HG02884 (cell line): ENCODE measurements around the gene PITPNB.

Experiments
- ATAC-seq: cut with Tn5 transposase; IDR thresholded peaks from one replicate; pipeline ENCODE4 v1.9.1; 2021; ENCODE audit warnings: mild to moderate bottlenecking, moderate library complexity; ENCODE audit not compliant: unreplicated experiment

PITPNB gene

DNA sequence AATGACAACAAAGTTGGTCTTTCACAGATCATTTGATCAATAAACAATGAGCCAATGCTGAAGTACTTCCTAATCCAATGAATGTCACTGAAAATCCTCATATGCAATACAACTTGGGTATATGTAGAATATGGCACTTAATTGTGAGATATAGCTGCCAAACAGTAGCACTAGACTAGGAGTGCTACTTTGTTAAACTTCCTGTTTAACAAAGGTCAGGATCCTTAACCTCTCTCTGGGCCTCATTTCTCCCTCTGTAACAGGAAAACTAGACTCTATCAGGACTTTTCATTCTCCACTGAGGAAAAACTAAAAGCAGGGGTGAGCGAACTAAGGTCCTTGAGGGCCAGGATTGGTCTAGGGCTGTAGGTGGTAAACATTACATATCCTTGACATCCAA, 56.1 kb downstream of the PITPNB start:
- ATAC-seq = no peak

- ATAC-seq = no peak
These were observed 59.7 kb downstream of the PITPNB start for GRCh38 chr22:27859336-27859735.

DNA sequence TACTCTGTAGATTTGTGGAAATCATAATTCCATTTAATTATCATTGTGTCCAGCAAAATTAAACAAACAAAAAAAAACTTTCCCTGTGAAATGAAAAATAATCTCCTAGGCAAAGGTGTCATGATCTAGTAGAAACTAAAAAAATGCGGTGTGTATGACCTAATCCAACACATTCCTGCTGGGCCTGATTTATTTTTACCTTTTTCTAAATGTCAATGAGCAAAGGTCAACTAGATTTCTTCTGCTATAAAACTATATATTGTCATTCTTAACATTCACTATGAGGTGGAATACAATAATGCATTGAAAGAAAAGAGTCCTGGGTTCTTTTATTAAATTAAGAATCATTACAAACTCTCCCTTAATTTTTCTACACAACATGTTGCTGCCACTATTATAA, 60.4 kb downstream of the PITPNB start:
- no peak for ATAC-seq

DNA sequence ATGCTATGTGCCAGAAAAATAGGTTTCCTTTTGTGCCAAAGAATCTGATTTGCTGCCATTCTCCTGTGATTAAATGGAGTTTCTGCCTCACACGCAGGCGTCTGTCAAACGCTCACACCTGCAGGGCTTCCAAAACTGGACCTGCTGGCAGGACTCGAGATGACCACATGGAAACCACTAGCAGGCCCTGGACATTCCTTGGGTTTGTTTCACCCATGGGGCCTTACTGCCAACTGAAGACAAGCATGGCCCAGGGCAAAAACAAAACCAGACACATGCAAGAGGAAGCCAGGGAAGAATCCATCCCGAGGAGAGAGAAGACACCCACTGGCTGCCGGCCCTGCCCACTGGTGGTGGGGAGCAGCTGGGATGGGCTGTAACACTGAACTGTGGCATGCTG, 61.6 kb downstream of the PITPNB start:
- ATAC-seq = no peak

GRCh38 chr22:27856386-27856785, 62.7 kb downstream of the PITPNB start:
- ATAC-seq = no peak

DNA sequence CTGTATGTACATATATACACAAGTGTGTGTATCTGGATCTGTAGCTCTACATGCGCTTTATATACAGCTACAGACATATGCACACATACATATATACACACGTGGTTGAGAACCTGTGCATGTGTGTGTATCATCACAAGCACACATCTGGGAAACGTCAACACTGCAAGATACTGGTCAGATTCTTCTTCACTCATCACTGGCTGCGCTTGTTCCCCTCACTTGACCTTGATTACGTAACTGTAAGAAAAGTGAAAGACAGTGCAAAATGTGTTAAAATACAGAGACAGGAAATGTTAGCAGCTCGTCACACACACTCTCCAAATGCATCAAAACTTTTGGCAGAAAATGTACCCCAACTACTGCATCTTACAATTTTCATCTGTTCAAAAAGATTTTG, 65.6 kb downstream of the PITPNB start:
- ATAC-seq = no peak

DNA sequence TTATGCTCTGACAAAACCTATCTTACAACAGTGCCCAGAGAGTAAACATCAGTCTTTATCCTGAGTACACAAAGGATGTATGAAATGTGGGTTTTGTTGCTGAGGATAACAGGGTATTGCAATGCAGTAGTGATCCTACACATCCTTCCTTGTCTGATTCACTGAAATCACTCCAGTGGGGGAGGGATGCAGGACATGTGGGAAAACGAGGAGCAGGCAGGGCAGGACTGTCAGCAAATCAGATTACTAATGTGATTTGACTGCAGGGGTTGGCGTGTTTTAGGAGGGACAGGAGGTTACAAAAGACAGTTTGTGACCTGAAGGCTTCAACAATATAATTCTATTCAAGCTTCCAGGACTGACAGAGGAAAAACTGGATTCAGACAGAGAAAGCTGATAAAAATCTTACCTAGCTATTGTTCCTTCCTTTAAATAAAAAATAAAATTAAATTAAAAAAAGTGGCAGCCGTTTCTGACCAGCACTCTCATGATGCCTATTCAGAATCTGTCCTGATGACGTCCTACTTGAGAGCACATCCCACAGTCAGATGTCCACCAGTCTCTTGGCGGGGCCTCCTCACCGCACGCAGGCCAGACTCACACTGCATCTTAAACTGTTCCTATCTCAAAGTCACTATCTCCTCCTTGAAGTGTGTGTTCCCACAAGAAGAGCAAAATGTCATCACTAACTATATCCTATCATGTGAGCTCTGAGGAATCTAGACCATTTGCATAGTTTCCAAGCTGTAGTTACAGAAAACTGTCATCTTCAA, 66.9 kb downstream of the PITPNB start:
- no peak for ATAC-seq

DNA sequence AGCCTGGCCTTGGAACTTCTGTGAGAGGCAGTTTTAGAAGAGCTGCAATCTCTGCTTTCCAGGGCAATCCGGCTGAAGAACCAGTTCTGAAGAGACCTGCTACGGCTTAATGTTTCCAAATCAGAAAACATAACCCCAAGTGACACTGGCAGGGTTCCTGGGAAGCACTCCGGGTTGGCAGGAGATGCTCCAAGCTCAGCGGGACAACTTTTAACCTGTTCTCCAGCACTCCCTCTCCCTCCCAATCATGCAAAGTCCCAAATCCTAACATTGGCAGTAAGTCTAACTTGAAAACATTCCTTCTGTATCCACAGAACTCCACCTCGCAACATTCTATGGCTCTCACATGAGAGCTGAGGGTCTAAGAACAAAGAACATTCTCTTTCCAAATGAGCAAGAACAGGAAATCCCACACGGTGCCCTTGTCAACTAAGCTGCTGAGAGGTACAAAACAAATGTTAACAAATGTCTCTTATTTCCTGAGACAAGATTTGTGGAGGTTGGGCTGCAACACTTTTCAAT, 69.0 kb downstream of the PITPNB start:
- no peak for ATAC-seq

DNA sequence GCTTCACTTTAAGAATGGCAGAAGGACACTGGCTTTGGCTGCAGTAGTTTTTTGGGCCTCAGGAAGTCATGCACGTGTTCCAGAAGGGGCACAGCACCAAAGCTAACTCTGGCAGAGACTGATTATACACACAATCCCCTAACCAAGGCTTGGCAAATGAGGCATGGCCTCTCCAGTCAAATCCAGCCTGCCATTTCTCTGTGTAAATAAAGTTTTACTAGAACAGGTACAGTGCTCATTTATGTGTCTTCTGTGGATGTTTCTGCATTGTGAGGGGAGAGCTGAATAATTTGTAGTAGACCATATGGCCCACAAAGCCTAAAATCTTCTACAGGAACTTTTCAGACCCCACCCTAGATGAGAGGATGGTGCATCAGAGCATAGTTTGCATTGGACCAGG, 71.1 kb downstream of the PITPNB start:
- no peak for ATAC-seq

- ATAC-seq = no peak
These were observed 72.1 kb downstream of the PITPNB start for GRCh38 chr22:27846910-27847309.

DNA sequence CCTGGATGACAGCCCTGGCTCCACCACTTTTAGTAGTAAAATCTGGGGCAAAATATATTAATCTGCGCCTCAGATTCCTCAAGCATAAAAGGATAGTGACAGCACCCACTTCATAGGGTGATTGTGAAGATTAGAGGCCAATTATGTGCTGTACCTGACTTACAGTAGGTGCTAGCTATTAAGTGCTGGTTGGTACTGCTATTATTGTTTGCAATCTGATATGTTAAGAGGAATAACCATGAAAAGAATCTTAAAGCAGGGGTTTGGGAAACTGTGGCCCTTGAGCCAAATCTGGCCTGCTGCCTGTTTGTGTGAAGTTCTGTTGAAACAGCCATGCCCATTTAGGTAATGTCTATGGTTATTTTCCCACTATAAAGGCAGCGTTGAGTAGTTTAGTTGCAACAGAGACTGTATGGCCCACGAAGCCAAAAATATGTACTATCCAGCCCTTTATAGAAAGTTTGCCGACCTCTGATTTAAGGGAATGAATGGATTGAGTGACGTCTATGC, 72.8 kb downstream of the PITPNB start:
- no peak for ATAC-seq

DNA sequence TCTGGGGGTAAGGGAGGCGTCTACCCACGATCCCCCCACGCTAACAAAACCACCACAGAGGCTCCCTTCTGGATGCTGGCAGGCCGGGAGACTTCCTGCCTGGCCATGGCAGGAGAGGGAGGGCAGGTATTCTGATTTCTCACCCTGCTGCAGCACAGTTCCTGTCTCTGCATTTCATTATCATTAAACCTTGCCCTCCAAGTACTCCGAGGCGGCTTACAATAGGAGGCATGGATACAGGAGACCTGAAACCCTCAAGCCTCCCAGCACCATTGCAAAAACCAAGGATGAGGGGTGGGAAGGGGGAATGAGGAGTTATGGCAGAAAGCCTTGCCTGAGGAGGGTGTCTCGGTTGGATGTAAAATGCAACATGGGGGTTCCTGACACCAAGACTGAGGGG, 73.4 kb downstream of the PITPNB start:
- no peak for ATAC-seq

DNA sequence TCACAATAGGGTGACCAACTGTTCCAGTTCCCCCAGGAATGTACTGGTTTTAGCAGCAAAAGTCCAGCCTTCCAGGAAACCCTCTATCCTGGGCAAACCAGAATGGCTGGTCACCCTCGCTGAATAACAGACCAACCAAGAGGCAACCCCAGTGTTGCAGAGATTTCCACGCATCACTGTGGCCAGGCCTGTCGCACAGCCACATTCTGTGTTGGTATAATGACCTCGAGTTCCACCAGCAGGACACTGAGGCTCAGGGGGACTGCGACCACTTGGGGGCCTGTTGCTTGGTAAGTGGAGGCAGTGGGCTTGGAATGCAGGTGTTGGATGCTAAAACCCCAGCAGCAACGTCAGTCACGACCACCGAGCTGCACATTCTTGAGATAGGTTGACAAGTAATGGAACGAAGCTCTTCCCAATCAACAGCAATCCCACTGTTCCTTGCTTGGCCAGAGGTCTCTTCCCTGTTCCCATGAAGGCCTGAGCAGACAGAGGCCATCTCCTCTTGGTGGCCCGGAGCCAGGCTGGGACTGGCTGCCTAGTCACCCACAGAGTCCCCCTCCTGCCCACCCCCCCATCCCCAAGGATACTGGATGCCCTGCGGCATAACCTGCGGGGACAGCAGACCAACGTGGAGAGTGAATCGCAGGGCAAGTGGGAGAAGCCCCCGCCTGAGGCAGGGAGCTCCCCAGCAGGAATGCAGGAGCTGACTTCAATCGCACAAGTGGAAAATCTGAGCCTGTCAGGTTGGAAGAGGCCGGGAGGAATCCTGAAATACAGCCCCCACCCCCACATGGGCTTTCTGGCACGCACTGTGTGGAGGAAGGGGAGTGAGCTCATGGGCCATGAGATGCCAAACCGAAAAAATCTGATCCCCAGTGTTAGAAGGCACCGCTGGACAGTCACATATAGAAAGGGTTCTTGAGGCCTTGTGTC, 74.1 kb downstream of the PITPNB start:
- no peak for ATAC-seq

GRCh38 chr22:27844256-27844655, 74.8 kb downstream of the PITPNB start:
- no peak for ATAC-seq

DNA sequence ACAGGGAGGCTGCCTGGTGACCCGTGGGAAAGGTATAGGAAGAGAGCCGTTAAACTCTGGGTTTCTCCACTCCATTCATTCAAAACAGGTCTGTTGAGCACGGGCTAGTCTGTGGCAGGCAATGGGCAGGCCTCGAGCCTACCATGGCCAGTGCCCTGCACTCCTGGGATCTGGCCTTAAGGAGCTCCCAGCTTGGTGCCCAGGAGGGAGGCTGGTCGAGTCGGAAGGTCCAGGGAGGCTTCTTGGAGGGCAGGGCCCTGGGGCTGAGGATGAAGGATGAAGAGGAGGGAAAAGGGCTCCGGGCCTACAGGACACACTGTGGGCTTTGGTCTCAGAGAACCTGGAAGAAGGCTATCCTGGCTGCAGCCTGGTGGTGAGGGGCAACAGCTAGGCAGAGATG, 75.6 kb downstream of the PITPNB start:
- ATAC-seq = no peak

DNA sequence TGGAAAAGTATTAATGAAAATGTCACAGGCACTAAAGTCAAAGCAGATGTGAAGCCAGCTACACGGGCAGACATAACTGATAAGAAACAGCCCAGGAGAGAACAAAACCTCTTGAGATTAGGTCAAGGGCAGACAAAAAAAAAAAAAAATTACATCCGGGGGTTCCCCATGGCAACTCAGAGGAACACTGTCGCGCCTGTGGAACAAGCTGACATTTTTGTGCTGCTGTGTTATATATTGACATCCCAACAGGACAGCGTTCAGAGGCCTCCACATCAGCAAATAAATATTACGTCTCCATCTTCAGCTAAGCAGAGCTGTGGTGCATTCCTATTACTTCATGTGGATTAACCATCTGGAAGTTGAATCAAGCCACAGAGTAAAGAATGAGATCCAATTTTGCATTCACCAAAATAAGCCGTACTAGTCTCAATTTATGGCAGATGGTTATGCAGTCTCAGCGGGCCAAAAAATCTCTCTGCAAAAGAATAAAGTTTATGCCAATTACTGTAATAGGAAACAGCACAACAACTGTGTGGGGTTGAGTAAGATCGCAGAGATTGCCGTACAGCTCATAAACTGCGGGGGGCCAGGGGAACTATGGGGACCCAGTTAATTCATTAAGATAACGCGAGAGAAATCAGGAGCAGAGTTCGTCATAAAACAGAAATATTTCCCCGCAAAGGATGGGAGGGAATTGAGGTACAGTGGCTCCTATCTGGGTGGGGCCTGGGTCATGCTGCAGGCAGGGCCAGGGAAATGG, 76.2 kb downstream of the PITPNB start:
- ATAC-seq = no peak

- ATAC-seq = no peak
These were observed 76.9 kb downstream of the PITPNB start for GRCh38 chr22:27842201-27842600.

- no peak for ATAC-seq
These were observed 78.6 kb downstream of the PITPNB start for GRCh38 chr22:27840436-27840835.

GRCh38 chr22:27839057-27839660, 79.9 kb downstream of the PITPNB start:
- no peak for ATAC-seq

- ATAC-seq = no peak
These were observed 82.9 kb downstream of the PITPNB start for GRCh38 chr22:27836181-27836580.

DNA sequence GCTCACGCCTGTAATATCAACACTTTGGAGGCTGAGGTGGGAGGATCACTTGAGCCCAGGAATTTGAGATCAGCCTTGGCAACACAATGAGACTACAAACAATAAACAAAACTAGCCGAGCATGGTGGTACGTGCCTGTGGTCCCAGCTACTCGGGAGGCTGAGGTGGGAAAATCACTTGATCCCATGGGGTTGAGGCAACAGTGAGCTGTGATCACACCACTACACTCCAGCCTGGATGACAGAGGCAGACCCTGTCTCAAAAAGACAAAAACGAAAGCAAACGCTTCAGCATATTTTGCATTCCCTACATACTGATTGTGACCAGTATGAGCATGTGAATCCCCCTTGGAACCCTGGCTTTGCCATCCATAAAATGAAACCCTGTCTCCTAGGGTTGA, 83.6 kb downstream of the PITPNB start:
- ATAC-seq = no peak
